Mesothelial cell of epicardium (in vitro differentiated cells): ENCODE measurements around the gene C9orf78. TPM values are rescaled to one million over a fixed set of nuclear protein-coding genes. Genes with fewer than 3 reads are reported as not detected.
A peak's percentile ranks its signal among the peaks of the same experiment; 100 is the strongest.
"Not testable (repeated sequence)": the region's sequence is repeated elsewhere in the genome, so short reads cannot be mapped to it uniquely, and the experiment has no call there.

Experiments
- DNase-seq, 2 experiments: peaks; one replicate each; pipeline ENCODE4 v3.0.0; 2021; ENCODE audit warnings: low spot score in 2 of 2; ENCODE audit not compliant: unreplicated experiment in 2 of 2
- H3K27ac Mint-ChIP-seq: 2 replicates; pipeline ENCODE4 v1.8.0; 2021; ENCODE audit warnings: mixed read lengths
- H3K27me3 Mint-ChIP-seq: 2 replicates; pipeline ENCODE4 v1.8.0; 2021; ENCODE audit warnings: low read depth, mixed read lengths
- H3K36me3 Mint-ChIP-seq: 2 replicates; pipeline ENCODE4 v1.8.0; 2021; ENCODE audit warnings: mixed read lengths
- H3K4me1 Mint-ChIP-seq: 2 replicates; pipeline ENCODE4 v1.8.0; 2021; ENCODE audit warnings: mixed read lengths
- H3K4me3 Mint-ChIP-seq: 2 replicates; pipeline ENCODE4 v1.8.0; 2021; ENCODE audit warnings: mild to moderate bottlenecking, moderate library complexity, mixed read lengths
- H3K9me3 Mint-ChIP-seq: 2 replicates; pipeline ENCODE4 v1.8.0; 2021; ENCODE audit warnings: mixed read lengths
- CTCF ChIP-seq: fragments of 200-600 bp; sonication (generic); IDR thresholded peaks from one replicate; pipeline ENCODE4 v1.5.0; 2021; ENCODE audit warnings: antibody characterized with exemption; ENCODE audit not compliant: unreplicated experiment
- total RNA-seq: library from RNA; stranded (reverse); gene quantifications from 3 replicates; pipeline ENCODE4 v1.2.1, GENCODE V29; 2021

The C9orf78 gene
- total RNA-seq, 1 donor from 2014 or later = 29.9 TPM

- Mint-ChIP-seq H3K27me3 (peaks cover 36% of the 10 kb centered on the region), H3K36me3 (no peaks in the 10 kb centered on the region), H3K4me3 (no peak overlapping the region), H3K4me1 (peaks cover 5% of the 10 kb centered on the region), H3K27ac (no peak overlapping the region), H3K9me3 (no peaks in the 10 kb centered on the region)
- no peak for TF ChIP-seq CTCF
- DNase-seq = no peak
These were observed 49.2 kb downstream of the C9orf78 start for GRCh38 chr9:129785866-129786265.

- H3K27me3 Mint-ChIP-seq = peaks cover 31% of the 10 kb centered on the region
- not testable (repeated sequence) for H3K9me3 Mint-ChIP-seq, DNase-seq, H3K4me1 Mint-ChIP-seq, H3K36me3 Mint-ChIP-seq, H3K27ac Mint-ChIP-seq, H3K4me3 Mint-ChIP-seq
These were observed 50.1 kb downstream of the C9orf78 start for GRCh38 chr9:129784970-129785369.

GRCh38 chr9:129783516-129784361 is 51.3 kb downstream of the C9orf78 start:
- H3K27ac Mint-ChIP-seq = no peak overlapping the region
- peak; percentile 80 for TF ChIP-seq CTCF
- H3K9me3 Mint-ChIP-seq = no peaks in the 10 kb centered on the region

GRCh38 chr9:129781981-129782380 is 53.1 kb downstream of the C9orf78 start:
- Mint-ChIP-seq H3K4me1 (peaks cover 14% of the 10 kb centered on the region), H3K9me3 (no peaks in the 10 kb centered on the region), H3K36me3 (no peaks in the 10 kb centered on the region), H3K27me3 (peaks cover 19% of the 10 kb centered on the region), H3K27ac (peak overlapping the region; percentile 36), H3K4me3 (no peak overlapping the region)
- TF ChIP-seq CTCF = no peak
- no peak for DNase-seq

More at GRCh38 chr9:129783516-129784361, 51.3 kb downstream of the C9orf78 start:
- H3K4me3 Mint-ChIP-seq = no peak overlapping the region
- peaks cover 31% of the 10 kb centered on the region for H3K27me3 Mint-ChIP-seq
- H3K4me1 Mint-ChIP-seq = peaks cover 5% of the 10 kb centered on the region
- no peaks in the 10 kb centered on the region for H3K36me3 Mint-ChIP-seq
- peak; percentile 58 to 82 for DNase-seq

- no peaks in the 10 kb centered on the region for H3K9me3 Mint-ChIP-seq
- H3K27ac Mint-ChIP-seq = no peak overlapping the region
- H3K27me3 Mint-ChIP-seq = peaks cover 12% of the 10 kb centered on the region
- DNase-seq = no peak
- H3K4me3 Mint-ChIP-seq = no peak overlapping the region
- no peaks in the 10 kb centered on the region for H3K36me3 Mint-ChIP-seq
- peaks cover 21% of the 10 kb centered on the region for H3K4me1 Mint-ChIP-seq
- no peak for TF ChIP-seq CTCF
These were observed 53.9 kb downstream of the C9orf78 start for GRCh38 chr9:129781131-129781530.

- Mint-ChIP-seq H3K27ac (no peak overlapping the region), H3K4me1 (peaks cover 25% of the 10 kb centered on the region), H3K4me3 (no peak overlapping the region), H3K36me3 (no peaks in the 10 kb centered on the region), H3K9me3 (no peaks in the 10 kb centered on the region), H3K27me3 (peaks cover 2% of the 10 kb centered on the region)
- no peak for DNase-seq
- TF ChIP-seq CTCF = no peak
These were observed 55.4 kb downstream of the C9orf78 start for GRCh38 chr9:129779560-129780190.
